ENCODE measurements around the gene EVC. TPM values are rescaled to one million over a fixed set of nuclear protein-coding genes. Genes with fewer than 3 reads are reported as not detected.
"Not testable (repeated sequence)": the region's sequence is repeated elsewhere in the genome, so short reads cannot be mapped to it uniquely, and the experiment has no call there.

The EVC gene
- total RNA-seq, 2 donors from 2014 or later: 25.5 to 29.0 TPM

DNA sequence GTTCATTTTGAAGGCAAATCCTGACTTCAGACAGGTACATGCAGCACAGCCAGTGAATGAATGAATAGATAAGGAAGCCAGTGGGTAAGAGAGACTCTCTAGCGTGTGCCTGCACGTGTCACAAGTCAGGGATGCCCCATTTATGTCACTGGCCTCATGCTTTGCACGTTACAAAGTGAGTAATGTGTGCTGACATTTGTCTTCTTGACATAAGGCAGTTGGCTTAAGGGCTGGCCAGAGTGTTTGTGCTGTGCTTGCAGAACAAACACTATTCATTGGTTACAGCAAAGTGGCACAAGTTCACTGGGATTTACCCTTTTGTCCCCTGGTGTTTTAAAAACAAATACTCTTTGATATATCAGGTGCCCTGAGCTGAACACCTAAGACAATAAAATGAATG is 125.9 kb downstream of the EVC start:
- no peaks in the 10 kb centered on the region for H3K27me3 ChIP-seq (ENCODE audit: control insufficient read depth, insufficient read depth, low read length, poor library complexity, severe bottlenecking)
- H3K9me3 Mint-ChIP-seq: no peaks in the 10 kb centered on the region
- WGBS, 2 experiments (ENCODE audit: insufficient coverage in 1 of 2, insufficient read length in 1 of 2): 63 to 66% methylated on average over 3 of the region's 3 CpGs
- no peaks in the 10 kb centered on the region for H3K4me1 Mint-ChIP-seq
- H3K27ac Mint-ChIP-seq: no peak overlapping the region
- TF ChIP-seq, protein P1, sequence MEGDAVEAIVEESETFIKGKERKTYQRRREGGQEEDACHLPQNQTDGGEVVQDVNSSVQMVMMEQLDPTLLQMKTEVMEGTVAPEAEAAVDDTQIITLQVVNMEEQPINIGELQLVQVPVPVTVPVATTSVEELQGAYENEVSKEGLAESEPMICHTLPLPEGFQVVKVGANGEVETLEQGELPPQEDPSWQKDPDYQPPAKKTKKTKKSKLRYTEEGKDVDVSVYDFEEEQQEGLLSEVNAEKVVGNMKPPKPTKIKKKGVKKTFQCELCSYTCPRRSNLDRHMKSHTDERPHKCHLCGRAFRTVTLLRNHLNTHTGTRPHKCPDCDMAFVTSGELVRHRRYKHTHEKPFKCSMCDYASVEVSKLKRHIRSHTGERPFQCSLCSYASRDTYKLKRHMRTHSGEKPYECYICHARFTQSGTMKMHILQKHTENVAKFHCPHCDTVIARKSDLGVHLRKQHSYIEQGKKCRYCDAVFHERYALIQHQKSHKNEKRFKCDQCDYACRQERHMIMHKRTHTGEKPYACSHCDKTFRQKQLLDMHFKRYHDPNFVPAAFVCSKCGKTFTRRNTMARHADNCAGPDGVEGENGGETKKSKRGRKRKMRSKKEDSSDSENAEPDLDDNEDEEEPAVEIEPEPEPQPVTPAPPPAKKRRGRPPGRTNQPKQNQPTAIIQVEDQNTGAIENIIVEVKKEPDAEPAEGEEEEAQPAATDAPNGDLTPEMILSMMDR (conservative IDR thresholded peaks at IDR 0.05): no peak
- H3K9ac ChIP-seq (ENCODE audit: extremely low read depth, low read length, poor library complexity, severe bottlenecking): no peak overlapping the region
- peaks cover 53% of the 10 kb centered on the region for H3K36me3 ChIP-seq (ENCODE audit: control insufficient read depth, insufficient read depth, low read length)
- no peaks in the 10 kb centered on the region for H3K4me1 ChIP-seq (ENCODE audit: control insufficient read depth, insufficient read depth, low read length)
- no peak overlapping the region for H3K4me3 ChIP-seq (ENCODE audit: low read length)
- no peaks in the 10 kb centered on the region for H3K9me3 ChIP-seq (ENCODE audit: control insufficient read depth, low read length)
- peaks cover 78% of the 10 kb centered on the region for H3K36me3 Mint-ChIP-seq (ENCODE audit: low read depth)
- no peak overlapping the region for H3K27ac ChIP-seq (ENCODE audit: low read depth, low read length)
- H3K4me3 Mint-ChIP-seq: no peak overlapping the region
- no peaks in the 10 kb centered on the region for H3K27me3 Mint-ChIP-seq (ENCODE audit: insufficient read depth)
- no peak for DNase-seq

DNA sequence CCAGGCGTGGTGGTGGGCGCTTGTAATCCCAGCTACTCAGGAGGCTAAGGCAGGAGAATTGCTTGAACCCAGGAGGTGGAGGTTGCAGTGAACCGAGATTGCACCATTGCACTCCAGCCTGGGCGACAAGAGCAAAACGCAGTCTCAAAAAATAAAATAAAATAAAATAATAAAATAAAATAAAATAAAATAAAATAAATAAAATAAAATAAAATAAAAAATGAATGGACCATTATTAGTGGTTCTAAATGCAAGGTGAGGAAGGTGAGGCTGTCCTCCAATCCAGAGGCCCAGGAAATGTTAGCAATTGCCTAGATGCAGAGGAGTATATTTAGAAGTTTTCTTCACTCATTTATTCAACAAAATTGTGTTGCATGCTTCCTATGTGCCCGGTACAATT is 126.5 kb downstream of the EVC start:
- not testable (repeated sequence) for H3K9me3 ChIP-seq (ENCODE audit: control insufficient read depth, low read length); DNase-seq; H3K4me3 Mint-ChIP-seq; H3K9me3 Mint-ChIP-seq; H3K27me3 ChIP-seq (ENCODE audit: control insufficient read depth, insufficient read depth, low read length, poor library complexity, severe bottlenecking); H3K9ac ChIP-seq (ENCODE audit: extremely low read depth, low read length, poor library complexity, severe bottlenecking); H3K27ac Mint-ChIP-seq; H3K27ac ChIP-seq (ENCODE audit: low read depth, low read length); H3K4me1 ChIP-seq (ENCODE audit: control insufficient read depth, insufficient read depth, low read length); H3K27me3 Mint-ChIP-seq (ENCODE audit: insufficient read depth); H3K4me3 ChIP-seq (ENCODE audit: low read length); H3K4me1 Mint-ChIP-seq
- peaks cover 53% of the 10 kb centered on the region for H3K36me3 ChIP-seq (ENCODE audit: control insufficient read depth, insufficient read depth, low read length)
- WGBS, 2 experiments (ENCODE audit: insufficient coverage in 1 of 2, insufficient read length in 1 of 2): 0 to 68% methylated on average over 1 to 4 of the region's 6 CpGs
- peaks cover 77% of the 10 kb centered on the region for H3K36me3 Mint-ChIP-seq (ENCODE audit: low read depth)

DNA sequence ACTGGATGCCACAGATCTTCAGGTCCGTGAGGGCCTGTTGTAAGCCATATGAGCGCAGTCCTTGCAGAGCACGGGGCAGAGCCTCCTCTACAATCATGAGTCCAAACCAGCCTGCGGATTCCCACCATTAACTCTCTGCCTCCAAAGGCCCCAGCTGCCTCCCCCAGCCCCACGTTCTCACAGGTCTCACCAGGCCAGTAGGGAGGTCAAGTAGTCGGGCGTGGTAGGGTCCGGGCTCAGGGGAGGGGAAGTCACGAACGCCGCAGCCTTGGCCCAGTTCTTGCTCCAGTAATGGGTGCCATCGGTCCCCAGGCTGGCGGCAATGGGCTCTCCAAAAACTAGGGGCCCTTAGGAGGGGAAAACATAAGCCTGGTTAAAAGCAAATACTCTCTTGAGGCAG is 128.3 kb downstream of the EVC start:
- Histone ChIP-seq H3K27me3 (ENCODE audit: control insufficient read depth, insufficient read depth, low read length, poor library complexity, severe bottlenecking) (no peaks in the 10 kb centered on the region), H3K36me3 (ENCODE audit: control insufficient read depth, insufficient read depth, low read length) (peaks cover 52% of the 10 kb centered on the region)
- no peaks in the 10 kb centered on the region for H3K27me3 Mint-ChIP-seq (ENCODE audit: insufficient read depth)

More for the DNA sequence above, 128.3 kb downstream of the EVC start:
- no peak for DNase-seq
- Mint-ChIP-seq H3K4me3 (no peak overlapping the region), H3K9me3 (no peaks in the 10 kb centered on the region), H3K36me3 (ENCODE audit: low read depth) (peaks cover 80% of the 10 kb centered on the region), H3K4me1 (no peaks in the 10 kb centered on the region), H3K27ac (no peak overlapping the region)
- 93 to 96% methylated on average over 3 to 13 of the region's 13 CpGs for WGBS, 2 experiments (ENCODE audit: insufficient coverage in 1 of 2, insufficient read length in 1 of 2)
- Histone ChIP-seq H3K9me3 (ENCODE audit: control insufficient read depth, low read length) (no peaks in the 10 kb centered on the region), H3K4me1 (ENCODE audit: control insufficient read depth, insufficient read depth, low read length) (no peaks in the 10 kb centered on the region), H3K27ac (ENCODE audit: low read depth, low read length) (no peak overlapping the region), H3K9ac (ENCODE audit: extremely low read depth, low read length, poor library complexity, severe bottlenecking) (no peak overlapping the region), H3K4me3 (ENCODE audit: low read length) (no peak overlapping the region)
- TF ChIP-seq, protein P1 (conservative IDR thresholded peaks at IDR 0.05): no peak
